Fibroblast of lung (primary cell): ENCODE results near the gene ZNF593OS. TPM values are rescaled to one million over a fixed set of nuclear protein-coding genes. Genes with fewer than 3 reads are reported as not detected.

ENCODE experiments used
- DNase-seq, 2 donors: peaks; one replicate each; pipeline versions ENCODE4 v3.0.0 to v3.0.0-alpha.2; 2010; ENCODE audit warnings: low read depth in 2 of 2
- H2AFZ ChIP-seq: 2 replicates; pipeline ENCODE4 v1.5.1; 2012; ENCODE audit warnings: low read length, control low read depth, inconsistent platforms
- H3K27ac ChIP-seq: 2 replicates; pipeline ENCODE4 v1.5.1; 2011; ENCODE audit warnings: low read length, control low read depth; ENCODE audit not compliant: insufficient read depth
- H3K27me3 ChIP-seq: 2 replicates; pipeline ENCODE4 v1.5.1; 2011; ENCODE audit warnings: mild to moderate bottlenecking, low read length; ENCODE audit not compliant: control insufficient read depth, insufficient read depth
- H3K36me3 ChIP-seq: 2 replicates; pipeline ENCODE4 v1.5.1; 2011; ENCODE audit warnings: low read length; ENCODE audit not compliant: control insufficient read depth, insufficient read depth
- H3K4me1 ChIP-seq: 2 replicates; pipeline ENCODE4 v1.5.1; 2011; ENCODE audit warnings: low read length; ENCODE audit not compliant: control insufficient read depth, insufficient read depth; ENCODE audit errors: extremely low read depth
- H3K4me2 ChIP-seq: 2 replicates; pipeline ENCODE4 v1.5.1; 2011; ENCODE audit warnings: low read length, control low read depth; ENCODE audit not compliant: insufficient read depth; ENCODE audit errors: extremely low read depth
- H3K4me3 ChIP-seq, 4 experiments: fragments of 200-600 bp in 1 of 4; sonication (generic) in 1 of 4; replicated peaks in 1 of 4; 2 replicates each; pipeline ENCODE4 v1.5.1; 2011 to 2016; ENCODE audit warnings: low read length in 4 of 4, low read depth in 3 of 4, mild to moderate bottlenecking in 3 of 4, control low read depth in 2 of 4, inconsistent platforms in 1 of 4, mixed read lengths in 1 of 4; ENCODE audit not compliant: insufficient read depth in 1 of 4; ENCODE audit errors: control extremely low read depth in 1 of 4
- H3K79me2 ChIP-seq: 2 replicates; pipeline ENCODE4 v1.5.1; 2012; ENCODE audit warnings: mild to moderate bottlenecking, low read length, inconsistent platforms; ENCODE audit not compliant: control insufficient read depth, insufficient read depth
- H3K9ac ChIP-seq: 2 replicates; pipeline ENCODE4 v1.5.1; 2011; ENCODE audit warnings: mild to moderate bottlenecking, low read length, control low read depth; ENCODE audit not compliant: insufficient read depth
- H3K9me3 ChIP-seq: 2 replicates; pipeline ENCODE4 v1.5.1; 2012; ENCODE audit warnings: low read depth, low read length; ENCODE audit not compliant: control insufficient read depth, insufficient read depth
- H4K20me1 ChIP-seq: 2 replicates; pipeline ENCODE4 v1.5.1; 2011; ENCODE audit warnings: low read length; ENCODE audit not compliant: control insufficient read depth, insufficient read depth; ENCODE audit errors: extremely low read depth
- EZH2 ChIP-seq: IDR thresholded peaks from 2 replicates; pipeline ENCODE4 v1.5.1; 2012; ENCODE audit warnings: low read length, control low read depth, mild to moderate bottlenecking; ENCODE audit errors: missing control alignments
- polyA plus RNA-seq, 2 donors: library from polyadenylated mRNA; depleted of rRNA in 1 of 2; stranded (reverse) in 1 of 2; unstranded in 1 of 2; fragments of >200 nt; gene quantifications; 2 replicates each; pipeline ENCODE4 v1.2.1, GENCODE V29; 2011 to 2012; ENCODE audit warnings: missing spikeins in 1 of 2
- total RNA-seq: library from RNA; depleted of rRNA; stranded (reverse); fragments of >200 nt; gene quantifications from 2 replicates; pipeline ENCODE4 v1.2.1, GENCODE V29; 2014
- TF ChIP-seq, protein P1 (sequence below), 2 donors: IDR thresholded peaks in 1 of 2; conservative IDR thresholded peaks in 1 of 2; 1 replicate in 1 of 2; 2 replicates in 1 of 2; pipeline ENCODE4 v1.5.1; 2011 to 2012; ENCODE audit warnings: low read length in 2 of 2, control low read depth in 1 of 2, inconsistent platforms in 1 of 2, low read depth in 1 of 2, mild to moderate bottlenecking in 1 of 2

The ZNF593OS gene
- total and polyA plus RNA-seq, 2 donors (not counting 1 experiment from before 2014, with no cell fraction given) = not detected

- H3K79me2 ChIP-seq = no peaks in the 10 kb centered on the region
- DNase-seq = no peak
- no peaks in the 10 kb centered on the region for H3K9me3 ChIP-seq
- H3K4me1 ChIP-seq = no peaks in the 10 kb centered on the region
- TF ChIP-seq, protein P1, sequence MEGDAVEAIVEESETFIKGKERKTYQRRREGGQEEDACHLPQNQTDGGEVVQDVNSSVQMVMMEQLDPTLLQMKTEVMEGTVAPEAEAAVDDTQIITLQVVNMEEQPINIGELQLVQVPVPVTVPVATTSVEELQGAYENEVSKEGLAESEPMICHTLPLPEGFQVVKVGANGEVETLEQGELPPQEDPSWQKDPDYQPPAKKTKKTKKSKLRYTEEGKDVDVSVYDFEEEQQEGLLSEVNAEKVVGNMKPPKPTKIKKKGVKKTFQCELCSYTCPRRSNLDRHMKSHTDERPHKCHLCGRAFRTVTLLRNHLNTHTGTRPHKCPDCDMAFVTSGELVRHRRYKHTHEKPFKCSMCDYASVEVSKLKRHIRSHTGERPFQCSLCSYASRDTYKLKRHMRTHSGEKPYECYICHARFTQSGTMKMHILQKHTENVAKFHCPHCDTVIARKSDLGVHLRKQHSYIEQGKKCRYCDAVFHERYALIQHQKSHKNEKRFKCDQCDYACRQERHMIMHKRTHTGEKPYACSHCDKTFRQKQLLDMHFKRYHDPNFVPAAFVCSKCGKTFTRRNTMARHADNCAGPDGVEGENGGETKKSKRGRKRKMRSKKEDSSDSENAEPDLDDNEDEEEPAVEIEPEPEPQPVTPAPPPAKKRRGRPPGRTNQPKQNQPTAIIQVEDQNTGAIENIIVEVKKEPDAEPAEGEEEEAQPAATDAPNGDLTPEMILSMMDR (conservative IDR thresholded peaks at IDR 0.05 in 1 of 2, IDR thresholded peaks at IDR 0.05 in 1 of 2; ENCODE audit: low read depth in 1 of 2, low read length in 2 of 2) = no peak
- no peak for TF ChIP-seq EZH2
- H3K27me3 ChIP-seq = peaks cover 6% of the 10 kb centered on the region
- H3K36me3 ChIP-seq = no peaks in the 10 kb centered on the region
- no peak overlapping the region for H3K27ac ChIP-seq
- H3K4me3 ChIP-seq = no peak overlapping the region
- H4K20me1 ChIP-seq = no peaks in the 10 kb centered on the region
- no peak overlapping the region for H2AFZ ChIP-seq
- no peak overlapping the region for H3K9ac ChIP-seq
- H3K4me2 ChIP-seq = no peak overlapping the region
Observed at GRCh38 chr1:26187882-26188281, 16.2 kb upstream of the ZNF593OS start.

GRCh38 chr1:26184883-26185282 is 13.3 kb upstream of the ZNF593OS start:
- no peak overlapping the region for H3K4me3 ChIP-seq
- no peaks in the 10 kb centered on the region for H3K79me2 ChIP-seq
- no peaks in the 10 kb centered on the region for H3K9me3 ChIP-seq
- H3K9ac ChIP-seq = no peak overlapping the region
- no peak for TF ChIP-seq EZH2
- TF ChIP-seq, protein P1 (conservative IDR thresholded peaks at IDR 0.05 in 1 of 2, IDR thresholded peaks at IDR 0.05 in 1 of 2; ENCODE audit: low read depth in 1 of 2, low read length in 2 of 2) = no peak
- no peak overlapping the region for H3K4me2 ChIP-seq
- no peak overlapping the region for H3K27ac ChIP-seq
- H3K36me3 ChIP-seq = no peaks in the 10 kb centered on the region
- peaks cover 6% of the 10 kb centered on the region for H3K27me3 ChIP-seq
- no peaks in the 10 kb centered on the region for H3K4me1 ChIP-seq
- DNase-seq = no peak
- H4K20me1 ChIP-seq = no peaks in the 10 kb centered on the region
- no peak overlapping the region for H2AFZ ChIP-seq

DNA sequence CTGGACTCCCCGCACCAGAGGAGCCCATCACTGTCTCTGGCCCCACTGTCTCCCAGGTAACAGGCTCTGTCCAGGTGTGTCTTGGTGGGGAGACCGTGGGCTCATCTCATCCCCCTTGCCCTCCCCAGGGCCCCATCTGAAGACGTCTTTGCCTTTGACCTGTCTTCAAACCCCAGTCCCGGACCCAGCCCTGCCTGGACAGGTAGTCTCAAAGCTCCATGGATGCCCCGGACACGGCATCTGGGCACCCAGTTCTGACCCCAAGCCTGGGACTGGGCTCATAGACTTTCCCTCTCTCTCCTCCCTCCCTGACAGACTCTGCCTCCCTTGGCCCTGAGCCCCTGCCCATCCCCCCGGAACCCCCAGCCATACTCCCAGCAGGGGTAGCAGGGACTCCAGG is 12.5 kb upstream of the ZNF593OS start:
- peaks cover 6% of the 10 kb centered on the region for H3K27me3 ChIP-seq
- H3K36me3 ChIP-seq = no peaks in the 10 kb centered on the region
- H3K9ac ChIP-seq = no peak overlapping the region
- H4K20me1 ChIP-seq = no peaks in the 10 kb centered on the region
- H3K4me2 ChIP-seq = no peak overlapping the region
- no peak overlapping the region for H2AFZ ChIP-seq
- no peak for TF ChIP-seq EZH2
- no peak overlapping the region for H3K27ac ChIP-seq
- no peaks in the 10 kb centered on the region for H3K9me3 ChIP-seq
- DNase-seq = no peak
- H3K79me2 ChIP-seq = no peaks in the 10 kb centered on the region
- no peaks in the 10 kb centered on the region for H3K4me1 ChIP-seq
- H3K4me3 ChIP-seq = no peak overlapping the region

- TF ChIP-seq, protein P1 (conservative IDR thresholded peaks at IDR 0.05 in 1 of 2, IDR thresholded peaks at IDR 0.05 in 1 of 2; ENCODE audit: low read depth in 1 of 2, low read length in 2 of 2) = no peak
- TF ChIP-seq EZH2 = no peak
- H3K4me2 ChIP-seq = no peak overlapping the region
- no peaks in the 10 kb centered on the region for H3K9me3 ChIP-seq
- DNase-seq = no peak
- no peaks in the 10 kb centered on the region for H4K20me1 ChIP-seq
- H3K9ac ChIP-seq = no peak overlapping the region
- H3K27ac ChIP-seq = no peak overlapping the region
- H2AFZ ChIP-seq = no peak overlapping the region
- no peaks in the 10 kb centered on the region for H3K4me1 ChIP-seq
- H3K4me3 ChIP-seq = no peak overlapping the region
- no peaks in the 10 kb centered on the region for H3K79me2 ChIP-seq
- no peaks in the 10 kb centered on the region for H3K36me3 ChIP-seq
- H3K27me3 ChIP-seq = peaks cover 6% of the 10 kb centered on the region
Observed at GRCh38 chr1:26182383-26182696, 10.7 kb upstream of the ZNF593OS start.
